GM10248 (cell line): ENCODE results near the gene CELA1.
"Not testable (repeated sequence)": the region's sequence is repeated elsewhere in the genome, so short reads cannot be mapped to it uniquely, and the experiment has no call there.

Source experiments
- CTCF ChIA-PET: fragments of 300-600 bp; sonication (Branson Sonifier 250); formaldehyde crosslinking; extraction: SDS; loops from one replicate; lab custom pipeline; 2021; ENCODE audit warnings: antibody characterized with exemption; lab: Yijun Ruan, JAX
- POLR2A ChIA-PET: fragments of 350-650 bp; sonication (Branson Sonifier 250); formaldehyde crosslinking; extraction: SDS; loops from one replicate; lab custom pipeline; 2020; ENCODE audit warnings: antibody characterized with exemption; lab: Yijun Ruan, JAX
- DNase-seq: peaks from one replicate; pipeline ENCODE4 v3.0.0; 2012; ENCODE audit errors: extremely low spot score
- TF ChIP-seq, protein P1 (sequence below): IDR thresholded peaks from 2 replicates; pipeline ENCODE4 v1.5.1; 2012; ENCODE audit warnings: mild to moderate bottlenecking, low read depth; ENCODE audit errors: extremely low read depth, missing control alignments, control extremely low read depth

CELA1 gene

DNA sequence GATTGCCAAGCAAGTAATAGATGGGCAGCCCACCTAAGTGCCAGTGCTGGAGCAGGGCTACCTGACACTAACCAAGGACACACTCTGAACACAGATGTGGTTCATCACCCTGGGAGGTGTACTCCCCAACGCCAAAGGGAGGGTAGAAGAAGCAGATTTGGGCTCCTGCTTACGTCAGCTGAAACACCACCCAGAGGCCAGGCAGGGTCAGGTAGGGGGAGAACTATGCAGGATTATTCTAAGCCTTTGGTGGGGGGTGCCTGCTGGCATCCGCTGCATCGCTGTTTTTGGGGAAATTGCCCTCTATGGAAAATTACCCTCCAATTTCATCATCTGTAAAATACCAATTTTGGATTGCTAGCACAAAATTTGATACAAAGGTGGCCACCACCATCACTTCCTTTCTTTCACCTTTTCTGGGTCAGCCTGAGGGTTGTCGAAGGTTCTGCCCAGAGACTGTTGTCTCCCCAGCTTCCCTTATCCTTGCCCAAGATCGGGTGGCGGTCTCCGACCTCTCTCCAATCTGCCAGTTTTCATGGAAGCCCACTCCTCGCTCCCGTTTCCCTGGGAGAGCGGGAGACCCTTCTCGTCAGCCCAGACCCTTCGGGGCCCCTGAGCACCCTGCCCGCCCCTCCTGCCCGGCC lies 23.0 kb downstream of the CELA1 start:
- no peak for DNase-seq
- ChIA-PET POLR2A (no interaction called here), CTCF (interaction anchor here (0.9 to 8.4 kb wide), 3 partner anchors 12 to 38 kb away, joined by 3 to 54 read pairs (median 3); no protein-coding TSS in a partner anchor)
- TF ChIP-seq, protein P1, sequence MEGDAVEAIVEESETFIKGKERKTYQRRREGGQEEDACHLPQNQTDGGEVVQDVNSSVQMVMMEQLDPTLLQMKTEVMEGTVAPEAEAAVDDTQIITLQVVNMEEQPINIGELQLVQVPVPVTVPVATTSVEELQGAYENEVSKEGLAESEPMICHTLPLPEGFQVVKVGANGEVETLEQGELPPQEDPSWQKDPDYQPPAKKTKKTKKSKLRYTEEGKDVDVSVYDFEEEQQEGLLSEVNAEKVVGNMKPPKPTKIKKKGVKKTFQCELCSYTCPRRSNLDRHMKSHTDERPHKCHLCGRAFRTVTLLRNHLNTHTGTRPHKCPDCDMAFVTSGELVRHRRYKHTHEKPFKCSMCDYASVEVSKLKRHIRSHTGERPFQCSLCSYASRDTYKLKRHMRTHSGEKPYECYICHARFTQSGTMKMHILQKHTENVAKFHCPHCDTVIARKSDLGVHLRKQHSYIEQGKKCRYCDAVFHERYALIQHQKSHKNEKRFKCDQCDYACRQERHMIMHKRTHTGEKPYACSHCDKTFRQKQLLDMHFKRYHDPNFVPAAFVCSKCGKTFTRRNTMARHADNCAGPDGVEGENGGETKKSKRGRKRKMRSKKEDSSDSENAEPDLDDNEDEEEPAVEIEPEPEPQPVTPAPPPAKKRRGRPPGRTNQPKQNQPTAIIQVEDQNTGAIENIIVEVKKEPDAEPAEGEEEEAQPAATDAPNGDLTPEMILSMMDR: no peak

DNA sequence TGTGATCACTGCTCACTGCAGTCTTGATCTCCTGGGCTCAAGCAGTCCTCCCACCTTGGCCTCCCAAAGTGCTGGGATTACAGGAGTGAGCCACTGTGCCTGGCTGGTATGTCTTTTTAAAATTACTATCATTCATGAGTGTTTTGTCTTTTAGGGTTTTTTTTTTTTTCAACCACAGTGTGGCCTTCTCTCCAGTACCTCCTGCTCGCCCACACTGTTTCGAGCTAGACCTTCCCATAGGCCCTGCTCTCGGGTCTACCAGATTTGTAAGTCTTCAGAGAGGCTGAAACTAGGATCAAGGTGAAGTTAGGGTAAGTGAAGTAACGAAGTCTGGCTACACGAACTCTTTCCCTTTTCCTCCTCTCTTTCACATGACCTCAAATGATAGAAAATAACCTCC lies 24.0 kb downstream of the CELA1 start:
- TF ChIP-seq, protein P1: no peak
- peak; percentile 62 for DNase-seq
- ChIA-PET CTCF (interaction anchor here (0.9 to 8.4 kb wide), 4 partner anchors 11 to 39 kb away, joined by 3 to 54 read pairs (median 3); no protein-coding TSS in a partner anchor), POLR2A (no interaction called here)

- ChIA-PET CTCF (interaction anchor here (1.2 to 8.4 kb wide), 2 partner anchors 15 to 18 kb away, joined by 3 to 54 read pairs; no protein-coding TSS in a partner anchor), POLR2A (interaction anchor here (0.6 kb wide), 1 partner anchor 44 kb away, joined by 3 read pairs; no protein-coding TSS in a partner anchor)
- DNase-seq: no peak
- TF ChIP-seq, protein P1: no peak
Measured at GRCh38 chr12:51321882-51322281, 24.6 kb downstream of the CELA1 start.

GRCh38 chr12:51320695-51321320 lies 25.7 kb downstream of the CELA1 start:
- TF ChIP-seq, protein P1: no peak
- no peak for DNase-seq
- CTCF ChIA-PET: interaction anchor here (1.1 to 8.4 kb wide), 6 partner anchors 9 to 51 kb away, joined by 3 to 54 read pairs (median 3); partner anchors contain the start of gene SMAGP
- POLR2A ChIA-PET: interaction anchor here (0.6 kb wide), 1 partner anchor 67 kb away, joined by 3 read pairs; no protein-coding TSS in a partner anchor

DNA sequence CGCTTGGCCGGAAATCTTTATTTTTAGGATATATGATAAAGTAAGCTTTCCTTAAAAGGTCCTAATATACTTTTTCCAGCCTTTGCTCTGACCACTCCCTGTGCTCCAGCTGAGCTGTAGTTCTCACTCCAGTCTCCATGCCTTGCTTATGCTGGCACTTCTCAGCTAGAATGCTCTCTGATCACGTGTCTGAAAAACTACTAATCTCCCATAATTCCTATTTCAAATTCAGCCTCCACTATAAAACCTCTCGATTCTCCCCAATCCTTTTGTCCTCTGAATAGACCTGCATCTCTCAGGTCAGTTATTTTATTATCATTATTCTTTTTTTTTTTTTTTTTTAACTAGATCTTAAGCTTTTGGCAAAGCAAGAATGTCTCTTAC lies 26.2 kb downstream of the CELA1 start:
- ChIA-PET CTCF (interaction anchor here (1.1 to 8.4 kb wide), 5 partner anchors 10 to 51 kb away, joined by 3 to 54 read pairs (median 3); partner anchors contain the start of gene SMAGP), POLR2A (interaction anchor here (0.6 kb wide), 1 partner anchor 68 kb away, joined by 3 read pairs; no protein-coding TSS in a partner anchor)
- DNase-seq: no peak
- TF ChIP-seq, protein P1: no peak

DNA sequence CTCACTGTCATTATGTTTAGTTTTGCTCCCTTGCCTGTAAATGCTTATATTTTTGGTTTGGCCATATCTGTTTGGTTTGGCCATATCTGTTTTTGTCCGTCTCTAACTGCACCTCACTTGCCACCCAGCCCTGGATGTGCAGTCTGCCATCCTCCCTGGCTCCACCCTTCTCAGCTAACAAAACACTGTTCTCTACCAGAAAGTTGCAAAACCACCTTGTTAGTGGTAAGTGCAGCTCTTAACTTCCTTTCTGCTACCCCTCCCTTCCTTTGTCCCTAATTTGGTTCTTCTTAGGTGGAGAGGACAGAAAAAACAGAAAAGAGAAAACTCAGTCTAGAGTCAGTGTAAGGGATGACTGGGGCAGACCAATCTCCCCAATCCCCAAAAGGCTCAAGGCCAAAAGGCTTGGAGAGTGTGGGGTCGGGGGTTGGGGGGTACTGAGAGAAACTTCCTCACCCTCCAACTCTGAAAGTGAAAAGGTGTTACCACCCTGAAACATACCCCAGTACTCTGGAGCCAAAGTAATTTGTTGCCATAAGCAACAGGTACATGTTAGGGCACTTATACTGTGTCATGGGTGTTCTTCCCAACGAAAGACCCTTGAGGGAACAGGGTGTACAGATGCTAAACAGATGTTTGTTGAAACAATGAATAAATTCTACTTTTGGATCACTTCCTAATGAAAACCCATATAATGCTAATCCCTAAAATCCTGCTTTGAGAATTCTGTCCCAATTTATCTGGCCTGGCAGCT lies 27.5 kb downstream of the CELA1 start:
- DNase-seq: peak; percentile 40
- POLR2A ChIA-PET: no interaction called here
- CTCF ChIA-PET: interaction anchor here (1.4 to 8.4 kb wide), 4 partner anchors 10 to 66 kb away, joined by 3 to 54 read pairs (median 6); no protein-coding TSS in a partner anchor
- TF ChIP-seq, protein P1: no peak

DNA sequence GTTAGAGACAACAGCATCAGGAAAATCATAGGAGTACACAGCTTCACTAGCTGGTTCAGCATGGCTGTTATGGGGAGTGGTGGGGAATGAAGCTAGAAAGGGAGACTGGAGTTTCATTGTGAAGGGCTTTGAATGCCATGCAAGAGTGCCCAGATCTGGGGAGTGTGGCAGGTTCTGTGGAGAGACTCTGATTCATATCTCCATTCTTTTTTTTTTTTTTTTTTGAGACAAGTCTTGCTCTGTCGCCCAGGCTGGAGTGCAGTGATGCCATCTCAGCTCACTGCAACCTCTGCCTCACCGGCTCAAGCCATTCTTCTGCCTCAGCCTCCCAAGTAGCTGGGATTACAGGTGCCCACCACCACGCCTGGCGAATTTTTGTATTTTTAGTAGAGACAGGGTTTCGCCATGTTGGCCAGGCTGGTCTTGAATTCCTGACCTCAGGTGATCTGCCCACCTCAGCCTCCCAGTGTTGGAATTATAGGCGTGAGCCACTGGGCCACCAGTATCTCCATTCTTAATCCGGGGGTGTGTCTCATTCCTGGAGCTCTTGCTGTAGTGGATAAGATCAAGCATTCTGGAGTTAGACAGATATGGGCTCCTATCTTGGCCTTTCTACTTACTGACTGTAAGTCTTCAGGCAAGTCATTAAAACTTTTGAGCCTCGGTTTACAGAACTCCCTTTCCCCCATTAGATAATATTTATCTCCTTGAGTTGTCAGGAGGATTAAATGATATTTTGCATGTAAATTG lies 28.2 kb downstream of the CELA1 start:
- DNase-seq, POLR2A ChIA-PET: not testable (repeated sequence)
- CTCF ChIA-PET: interaction anchor here (1.5 to 8.4 kb wide), 3 partner anchors 9 to 65 kb away, joined by 5 to 54 read pairs (median 8); no protein-coding TSS in a partner anchor
